NOMO-1 treated with dmso at 0.1 percent for 144 hours (cell line): ENCODE measurements around the gene NOTO.
"Not testable (repeated sequence)": the region's sequence is repeated elsewhere in the genome, so short reads cannot be mapped to it uniquely, and the experiment has no call there.

ENCODE experiments used
- DNase-seq: peaks from one replicate; lab custom pipeline; 2025; ENCODE audit not compliant: unreplicated experiment; lab: John Stamatoyannopoulos, UW

Gene NOTO, protein sequence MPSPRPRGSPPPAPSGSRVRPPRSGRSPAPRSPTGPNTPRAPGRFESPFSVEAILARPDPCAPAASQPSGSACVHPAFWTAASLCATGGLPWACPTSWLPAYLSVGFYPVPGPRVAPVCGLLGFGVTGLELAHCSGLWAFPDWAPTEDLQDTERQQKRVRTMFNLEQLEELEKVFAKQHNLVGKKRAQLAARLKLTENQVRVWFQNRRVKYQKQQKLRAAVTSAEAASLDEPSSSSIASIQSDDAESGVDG

GRCh38 chr2:73202156-73203054, at the start of gene NOTO:
Gene NOTO (plus strand): TSS chr2:73202574. CDS start chr2:73202667, 93 bp downstream.
- DNase-seq, result no peak

DNA sequence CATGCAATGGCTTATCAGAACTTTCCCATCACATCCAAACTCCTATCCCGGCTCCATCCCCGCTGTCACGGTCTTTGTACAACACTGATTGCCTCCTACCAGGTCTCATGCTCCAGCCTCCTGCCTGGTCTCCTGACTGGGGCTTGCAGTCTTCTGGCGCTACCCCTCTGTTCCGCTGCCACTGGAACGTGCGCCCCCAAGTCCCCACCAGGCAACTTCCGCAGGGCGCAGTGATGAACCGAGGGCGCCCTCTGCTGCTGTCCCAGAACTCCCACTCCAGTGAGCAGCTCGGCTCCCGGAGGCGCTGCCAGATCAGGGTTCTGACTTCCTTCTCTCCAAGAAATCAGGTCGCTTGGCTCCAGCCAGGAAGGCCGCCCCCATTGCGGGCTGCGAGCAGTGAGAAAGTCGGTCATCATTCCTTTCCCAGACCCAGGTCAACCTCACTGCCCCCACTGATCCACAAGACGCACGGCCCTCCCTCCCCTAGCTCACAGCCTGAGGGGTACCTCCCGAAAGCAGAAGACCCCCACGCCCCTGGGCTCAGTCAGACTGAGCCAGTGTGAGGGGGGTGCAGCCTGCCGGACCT, 45.7 kb upstream of the NOTO start:
- peak; percentile 26 for DNase-seq

- DNase-seq, result no peak
These were observed 39.5 kb upstream of the NOTO start for GRCh38 chr2:73162856-73163391.

- DNase-seq, result no peak
These were observed 38.6 kb upstream of the NOTO start for GRCh38 chr2:73163483-73164367.

GRCh38 chr2:73165978-73166377, 36.4 kb upstream of the NOTO start:
- not testable (repeated sequence) for DNase-seq

GRCh38 chr2:73166813-73167212, 35.6 kb upstream of the NOTO start:
- DNase-seq, result not testable (repeated sequence)

- DNase-seq, result not testable (repeated sequence)
These were observed 34.0 kb upstream of the NOTO start for GRCh38 chr2:73168348-73168747.

GRCh38 chr2:73170341-73170740, 32.0 kb upstream of the NOTO start:
- not testable (repeated sequence) for DNase-seq

GRCh38 chr2:73172963-73173362, 29.4 kb upstream of the NOTO start:
- DNase-seq, result no peak

DNA sequence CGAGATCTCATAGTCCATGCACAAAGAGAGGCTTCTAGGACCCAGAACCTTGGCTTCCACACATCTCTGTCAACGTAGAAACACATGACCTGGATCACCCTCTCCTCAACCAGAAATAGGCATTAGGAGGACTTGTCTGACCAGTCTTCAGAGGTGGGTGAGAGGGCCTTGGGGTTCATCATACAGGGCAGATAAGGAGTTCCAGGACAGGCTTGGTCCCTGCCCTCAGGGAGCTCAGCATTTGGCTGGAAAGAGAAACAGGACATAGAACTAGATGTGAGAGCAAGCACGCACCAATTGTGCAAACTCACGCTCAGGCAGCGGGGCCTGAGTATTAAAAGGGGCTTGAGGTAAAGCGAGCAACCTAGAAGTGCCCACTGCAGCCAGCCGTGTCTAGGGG, 28.6 kb upstream of the NOTO start:
- DNase-seq, result no peak

DNA sequence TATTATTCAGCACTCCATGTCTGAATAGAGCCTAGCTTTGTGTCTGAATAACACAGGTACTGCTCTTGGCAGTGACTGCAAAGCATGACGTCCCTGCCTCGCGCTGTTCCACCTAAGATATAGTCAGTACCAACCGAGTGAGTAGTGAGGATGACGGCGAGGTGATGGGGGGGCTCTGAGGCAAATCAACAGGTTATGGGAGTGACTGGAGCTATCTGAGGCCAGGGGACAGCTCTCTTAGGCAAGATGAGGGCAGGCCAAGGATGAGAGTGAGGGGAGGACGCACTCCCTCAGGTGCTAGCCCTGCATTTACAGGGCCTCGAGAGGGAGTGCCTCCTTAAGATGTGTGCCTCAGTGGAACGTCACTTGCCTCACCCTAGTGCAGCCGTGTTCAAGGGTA, 28.1 kb upstream of the NOTO start:
- DNase-seq, result no peak

GRCh38 chr2:73174941-73175662, 27.3 kb upstream of the NOTO start:
- no peak for DNase-seq

DNA sequence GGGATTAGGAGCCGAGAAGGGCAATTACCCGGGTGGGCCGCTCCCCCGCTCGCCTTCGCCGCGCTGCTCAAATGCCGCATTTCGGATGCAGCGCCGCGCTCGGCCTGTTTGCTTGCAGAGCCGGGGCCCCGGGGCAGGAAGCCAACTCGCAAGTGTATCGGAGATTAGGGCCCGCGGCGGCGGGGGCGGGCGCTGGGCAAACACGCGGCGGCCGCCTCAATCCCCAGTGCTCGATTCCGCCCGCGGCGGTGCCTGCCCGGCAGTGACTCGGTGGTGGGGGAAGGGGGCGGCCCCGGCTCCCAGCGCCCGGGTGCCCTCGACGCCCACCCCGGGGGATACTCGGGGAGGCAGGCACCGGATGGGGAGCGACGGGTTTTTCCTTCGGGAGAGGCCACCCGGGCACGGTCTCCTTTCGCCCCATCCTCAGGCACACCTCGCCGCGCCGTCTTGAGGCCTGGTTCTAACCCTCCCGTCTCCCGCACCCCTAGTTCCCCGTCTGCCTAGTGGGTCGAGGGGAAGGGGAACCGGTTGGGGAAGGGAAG, 26.6 kb upstream of the NOTO start:
- DNase-seq, result peak; percentile 15

DNA sequence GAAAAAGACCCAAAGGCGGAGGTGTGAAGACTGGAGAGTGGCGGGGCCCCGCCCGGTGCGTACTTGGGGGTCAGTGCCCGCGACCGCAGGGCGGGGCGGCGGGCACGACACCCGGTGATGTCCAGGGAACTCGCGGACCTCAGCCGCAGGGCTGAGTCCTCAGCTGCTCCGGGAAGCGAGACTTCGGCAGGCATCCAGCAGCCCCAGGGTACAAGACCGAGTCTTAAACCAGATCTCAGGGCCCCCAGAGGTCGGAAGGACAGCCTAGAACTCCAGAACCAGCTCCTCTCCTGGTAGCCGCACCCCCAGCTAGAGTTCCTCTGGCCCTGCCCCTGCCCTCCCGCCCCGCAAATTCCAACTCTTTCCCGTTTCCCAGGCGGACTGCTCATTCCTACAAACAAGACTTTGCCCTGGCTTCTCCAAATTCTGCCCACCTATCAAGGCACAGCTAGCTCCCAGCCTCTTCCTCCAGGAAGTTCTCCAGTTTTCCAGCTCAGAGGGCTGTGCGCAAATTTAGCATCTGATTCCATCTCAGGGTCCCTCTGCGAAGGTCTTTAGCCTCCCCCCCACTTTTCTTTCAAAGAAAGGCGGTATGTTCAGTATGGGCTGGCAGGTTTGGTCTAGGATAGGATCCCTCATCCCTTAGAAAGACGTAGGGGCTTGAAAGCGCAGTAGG, 26.0 kb upstream of the NOTO start:
- no peak for DNase-seq

DNA sequence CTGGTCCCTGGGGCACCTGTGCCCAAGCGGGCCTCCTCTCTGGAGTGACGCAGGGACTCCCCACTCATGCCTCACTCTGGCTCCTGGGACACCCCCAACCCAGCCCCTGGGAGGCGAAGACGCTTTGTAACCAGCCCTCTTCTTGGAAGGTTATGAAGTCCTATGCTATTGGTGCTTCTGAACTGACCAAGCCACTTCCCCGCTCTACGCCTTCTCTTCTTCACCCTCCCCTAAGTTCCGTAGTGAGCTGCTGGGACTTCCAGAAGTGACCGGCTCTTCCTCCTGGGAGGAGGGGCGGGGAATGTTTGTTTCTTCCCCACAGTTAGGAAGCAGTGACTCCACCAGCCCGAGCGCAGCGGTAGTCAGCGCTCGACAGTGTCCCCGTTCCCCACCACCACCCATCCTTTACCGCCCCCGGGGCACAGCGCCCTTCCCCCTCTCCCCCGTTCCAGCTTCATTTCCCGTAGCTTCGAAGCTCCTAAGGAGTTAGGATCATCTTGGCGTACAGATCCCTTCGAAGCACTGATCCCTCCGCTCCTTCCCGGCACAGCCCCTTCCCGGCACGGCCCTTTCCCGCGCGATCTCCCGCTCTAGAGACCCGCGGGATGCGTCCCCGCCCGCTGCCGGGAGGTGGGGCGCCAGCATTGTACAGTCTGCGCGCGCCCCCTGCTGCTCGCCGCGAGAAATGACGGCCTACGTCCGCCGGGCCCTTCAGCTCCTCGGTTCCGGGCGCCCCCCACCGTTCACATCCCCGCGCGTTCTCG, 25.3 kb upstream of the NOTO start:
- peak; percentile 73 for DNase-seq

DNA sequence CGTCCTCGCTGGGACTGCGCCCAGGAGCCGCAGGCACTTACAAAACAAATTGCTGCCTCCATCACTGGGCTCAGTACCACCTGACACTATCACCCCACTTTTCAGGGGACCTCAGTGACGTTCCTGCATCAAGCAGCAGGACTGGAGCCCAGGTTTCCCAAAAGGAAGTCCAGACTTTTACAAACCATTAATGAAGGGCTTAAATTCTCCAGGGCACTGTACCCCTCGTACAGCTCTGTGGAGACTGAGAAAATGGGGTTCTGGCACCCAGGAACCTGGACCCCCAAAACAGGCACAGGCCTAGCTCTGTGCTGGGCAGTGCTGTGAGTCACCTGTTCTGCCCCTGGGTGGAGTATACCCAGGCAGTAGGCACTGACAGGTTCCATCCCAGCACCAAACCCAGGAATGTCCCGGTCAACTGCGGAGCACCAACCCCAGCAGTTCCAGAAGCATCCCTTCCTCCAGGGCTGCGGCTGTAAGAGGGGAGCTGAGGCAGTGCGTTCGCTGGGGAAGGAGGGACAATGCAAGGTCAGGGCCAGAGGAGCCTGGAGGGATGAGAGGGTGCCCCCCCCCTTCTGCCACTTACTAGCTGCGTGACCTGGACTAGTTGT, 24.6 kb upstream of the NOTO start:
- no peak for DNase-seq

DNA sequence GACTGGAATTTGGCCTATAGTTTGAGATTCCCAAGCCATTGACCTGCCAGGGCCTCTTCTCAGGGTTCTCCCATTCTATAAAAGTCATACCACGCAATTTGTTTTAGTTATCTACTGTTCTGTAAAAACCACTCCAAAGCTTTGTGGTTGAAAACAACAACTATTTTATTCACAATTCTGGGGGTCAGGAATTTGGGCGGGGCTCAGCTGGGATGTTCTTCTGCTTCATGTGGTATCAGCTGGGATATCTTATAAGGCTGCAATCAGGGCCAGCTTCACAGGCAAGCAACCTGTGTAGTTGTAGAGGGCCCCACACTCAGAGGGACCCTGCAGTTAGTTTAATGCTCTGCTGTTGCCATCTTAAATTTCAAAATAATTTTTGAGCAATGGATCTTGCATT, 16.4 kb upstream of the NOTO start:
- DNase-seq, result no peak

DNA sequence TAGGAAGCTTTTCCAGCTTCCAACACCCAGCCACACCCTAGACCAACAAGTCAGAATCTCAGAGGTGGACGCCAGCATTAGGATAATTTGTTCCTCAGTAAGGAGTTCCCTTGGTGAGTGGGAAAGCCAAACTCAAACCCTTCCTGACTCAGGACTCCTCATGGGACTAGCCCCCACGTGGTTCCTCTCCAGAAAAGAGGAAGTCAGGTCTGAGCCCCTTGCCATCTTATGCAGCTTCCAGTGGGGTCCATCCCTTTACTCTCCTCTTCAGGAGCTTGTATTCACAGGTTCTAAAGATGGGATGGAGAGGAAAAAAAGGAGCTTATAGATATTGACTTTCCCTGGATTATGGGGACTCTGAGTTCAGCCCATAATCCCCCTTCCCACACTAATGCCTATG, 14.8 kb upstream of the NOTO start:
- DNase-seq, result no peak
